CD4-positive, alpha-beta T cell treated with Interleukin-10 for 1 hour (primary cell): ENCODE data around the gene ZC3H14.
A peak's percentile ranks its signal among the peaks of the same experiment; 100 is the strongest.

Source experiments
- DNase-seq: peaks from one replicate; pipeline ENCODE4 v3.0.0-alpha.2; 2020

The ZC3H14 gene

DNA sequence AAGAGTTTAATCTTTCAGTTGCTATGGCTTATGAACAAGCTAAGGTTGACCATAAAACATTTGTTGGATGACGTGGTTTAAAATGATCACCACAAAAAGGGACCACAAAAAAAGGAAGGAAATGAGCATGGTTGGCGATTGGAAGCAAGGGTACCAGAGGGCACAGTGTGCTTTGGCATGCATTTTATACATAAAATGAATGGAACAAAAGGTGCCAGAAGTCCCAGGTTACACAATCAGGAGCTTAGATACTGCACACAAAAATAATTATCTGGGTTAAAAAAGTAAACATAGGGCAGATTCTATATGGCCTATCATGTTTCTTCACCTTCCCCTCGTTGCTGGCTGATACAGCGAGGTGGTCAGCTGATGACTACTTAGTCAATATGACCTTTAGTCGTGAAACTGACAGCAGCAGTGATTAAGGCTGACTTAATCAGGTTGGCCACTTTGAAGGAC, 50.7 kb downstream of the ZC3H14 start:
- peak; percentile 1 for DNase-seq

GRCh38 chr14:88614218-88614907, 51.5 kb downstream of the ZC3H14 start:
- no peak for DNase-seq

- no peak for DNase-seq
Measured at GRCh38 chr14:88616697-88617096, 53.9 kb downstream of the ZC3H14 start.

DNA sequence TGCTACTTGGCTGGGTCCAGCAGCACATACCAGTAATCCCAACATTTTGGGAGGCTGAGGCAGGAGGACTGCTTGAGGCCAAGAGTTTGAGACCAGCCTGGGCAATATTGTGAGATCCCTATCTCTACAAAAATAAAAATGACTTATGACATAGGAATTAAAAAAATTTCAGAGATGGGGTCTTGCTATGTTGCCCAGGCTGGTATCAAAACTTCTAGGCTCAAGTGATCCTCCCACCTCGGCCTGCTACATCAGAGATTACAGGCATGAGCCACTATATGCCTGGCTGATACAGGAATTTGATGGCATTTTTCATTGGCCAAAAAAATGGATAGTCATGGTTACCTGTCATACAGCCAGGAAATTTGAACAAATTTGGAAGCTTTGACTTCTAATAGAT, 54.6 kb downstream of the ZC3H14 start:
- no peak for DNase-seq

DNA sequence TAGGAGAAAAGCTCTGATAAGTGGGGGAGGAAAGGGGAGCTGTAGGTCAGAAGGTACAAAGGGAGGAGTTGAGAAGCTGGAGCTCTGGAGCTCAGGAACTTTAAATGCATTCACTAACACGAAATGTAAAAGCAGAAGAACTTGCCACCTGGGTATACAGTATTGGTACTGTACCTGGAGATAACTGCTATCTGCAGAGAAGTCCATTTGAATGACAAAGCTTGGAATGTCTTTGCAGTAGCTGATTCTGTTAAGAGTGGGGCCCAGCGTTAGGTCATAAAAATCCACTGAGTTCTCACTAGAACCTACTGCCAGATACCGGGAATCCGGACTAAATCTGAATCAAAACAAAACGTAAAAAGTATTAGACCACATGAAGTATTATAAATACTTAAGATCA, 55.6 kb downstream of the ZC3H14 start:
- no peak for DNase-seq

- no peak for DNase-seq
Measured at GRCh38 chr14:88621100-88621499, 58.3 kb downstream of the ZC3H14 start.

DNA sequence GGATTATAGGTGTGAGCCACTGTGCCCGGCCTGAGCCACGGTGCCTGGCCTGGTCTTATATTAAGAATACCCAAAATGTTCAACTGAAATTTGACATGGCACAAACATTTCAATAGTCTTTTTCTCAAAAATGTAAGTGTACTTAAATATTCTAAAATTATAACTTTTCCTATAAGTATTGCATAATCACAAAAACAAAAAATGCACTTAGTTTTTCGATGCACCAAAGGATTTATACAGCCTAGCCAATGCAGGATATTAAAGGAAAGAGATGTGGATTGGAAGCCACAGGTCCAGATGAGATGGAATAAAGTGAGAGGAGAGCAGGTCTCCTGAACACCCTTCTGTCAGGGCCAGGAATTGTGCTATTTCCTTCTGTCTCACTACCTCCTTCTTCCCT, 62.8 kb downstream of the ZC3H14 start:
- no peak for DNase-seq

DNA sequence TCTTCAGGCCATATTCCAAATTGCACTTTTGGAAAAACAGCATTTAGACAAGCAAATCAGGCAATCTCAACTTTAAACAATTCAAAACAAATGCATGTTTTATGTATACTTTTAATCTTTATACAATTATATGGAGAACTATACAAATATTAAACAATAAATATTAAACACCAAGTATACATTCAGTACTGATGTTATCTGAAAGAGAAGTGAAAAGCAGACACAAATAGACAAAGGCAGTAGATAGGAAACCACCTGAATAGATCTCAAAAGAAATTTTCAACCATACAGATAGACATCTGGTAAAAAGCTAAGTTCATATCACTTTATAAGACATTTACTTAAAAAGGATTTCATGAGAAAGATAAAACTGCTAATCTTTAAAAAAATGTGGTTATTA, 65.2 kb downstream of the ZC3H14 start:
- DNase-seq = no peak

GRCh38 chr14:88628462-88628861, 65.6 kb downstream of the ZC3H14 start:
- DNase-seq = no peak

GRCh38 chr14:88630565-88630964, 67.7 kb downstream of the ZC3H14 start:
- no peak for DNase-seq

DNA sequence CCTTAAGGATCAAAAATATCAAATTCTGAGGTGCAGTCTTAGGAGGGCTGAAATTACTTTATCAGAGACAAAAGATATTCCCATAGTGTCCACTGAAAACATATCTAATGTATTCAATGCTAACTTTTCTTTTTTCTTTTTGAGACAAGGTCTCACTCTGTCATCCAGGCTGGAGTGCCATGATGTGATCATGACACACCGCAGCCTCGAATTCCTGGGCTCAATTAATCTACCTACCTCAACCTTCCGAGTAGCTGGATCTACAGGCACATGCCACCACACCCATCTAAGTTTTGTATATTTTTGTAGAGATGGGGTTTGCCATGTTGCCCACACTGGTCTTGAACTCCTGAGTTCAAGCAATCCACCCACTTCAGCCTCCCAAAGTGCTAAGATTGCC, 68.3 kb downstream of the ZC3H14 start:
- no peak for DNase-seq

GRCh38 chr14:88632512-88632911, 69.7 kb downstream of the ZC3H14 start:
- DNase-seq = no peak

DNA sequence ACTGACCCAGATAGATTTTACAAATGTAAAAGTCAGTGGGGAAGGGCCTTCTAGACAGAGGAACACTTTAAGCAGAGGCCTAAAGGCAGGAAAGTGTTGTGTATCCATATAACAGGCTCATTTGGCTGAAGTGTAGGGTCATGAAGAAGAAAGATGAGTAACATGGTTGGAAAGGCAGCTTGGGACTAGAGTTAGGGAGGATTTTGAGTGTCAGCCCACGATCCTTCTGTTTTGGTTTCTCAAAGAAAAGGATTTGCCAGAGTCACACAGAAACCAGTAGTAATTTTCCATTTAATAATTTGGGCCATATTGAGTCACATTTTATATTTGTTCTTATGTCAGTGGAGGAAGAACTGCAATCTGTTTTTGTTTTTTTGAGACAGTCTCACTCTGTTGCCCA, 76.4 kb downstream of the ZC3H14 start:
- no peak for DNase-seq

DNA sequence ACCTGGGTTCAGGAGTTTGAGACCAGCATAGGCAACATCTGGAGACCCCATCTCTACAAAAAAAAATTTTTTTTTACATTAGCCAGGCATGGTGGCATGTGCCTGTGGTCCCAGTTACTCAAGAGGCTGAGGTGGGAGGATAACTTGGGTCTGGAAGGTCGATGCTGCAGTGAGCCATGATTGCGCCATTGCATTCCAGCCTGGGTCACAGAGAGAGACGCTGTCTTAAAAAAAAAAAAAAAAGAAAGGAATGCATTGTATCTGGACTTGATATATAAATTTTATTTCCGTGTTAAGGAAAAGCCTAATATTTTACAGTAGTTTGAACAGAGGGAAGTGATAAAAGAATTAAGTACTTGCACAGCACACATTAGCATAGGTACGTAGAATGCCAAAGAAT, 97.2 kb downstream of the ZC3H14 start:
- no peak for DNase-seq

DNA sequence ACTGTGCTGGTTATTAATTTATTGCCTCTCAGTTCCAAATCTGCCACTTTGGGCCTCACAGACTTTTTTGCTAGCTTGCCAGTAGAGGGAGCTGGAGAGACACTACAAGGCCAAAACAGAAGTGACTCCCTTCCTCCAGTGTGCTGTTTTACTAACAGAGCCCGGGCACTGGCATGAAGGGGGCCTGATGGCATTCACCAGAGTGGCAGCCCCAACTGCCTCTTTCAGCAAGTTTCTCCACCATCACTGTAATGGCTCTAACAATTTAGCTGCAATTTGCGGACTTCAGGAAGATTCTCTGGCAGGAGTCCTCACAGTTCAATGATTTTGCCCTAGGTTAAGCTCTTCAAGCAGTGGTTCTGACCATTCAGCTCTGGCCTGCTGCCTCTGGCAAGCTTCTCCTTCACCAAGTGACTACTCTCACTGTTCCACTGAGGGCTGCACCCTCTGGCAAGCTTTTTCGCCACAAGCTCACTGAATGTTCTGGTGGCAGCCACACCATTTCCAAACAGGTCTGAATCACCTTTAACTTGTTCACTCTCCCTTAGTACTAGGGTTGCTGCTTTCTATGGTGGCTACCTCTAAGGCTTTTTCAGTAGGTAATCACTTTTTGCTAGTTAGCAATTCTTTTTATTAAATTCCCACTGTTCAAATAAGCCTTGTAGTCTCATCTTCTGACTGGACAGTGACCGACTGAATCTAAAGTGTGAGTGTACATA, 104.9 kb downstream of the ZC3H14 start:
- DNase-seq = peak; percentile 70

- no peak for DNase-seq
Measured at GRCh38 chr14:88668448-88669116, 105.7 kb downstream of the ZC3H14 start.

- DNase-seq = no peak
Measured at GRCh38 chr14:88669346-88669745, 106.5 kb downstream of the ZC3H14 start.
